Activated CD4-positive, alpha-beta T cell treated with anti-CD3 and anti-CD28 coated beads, Interleukin-2, Interleukin-4, amounts not matched to agents 100 ng/mL and 50 ng/mL, durations not matched to agents 16 hours and 8 hours (primary cell): ENCODE results near the gene EN1.

Experiments
- DNase-seq: peaks from one replicate; pipeline ENCODE4 v3.0.0-alpha.2; 2020; ENCODE audit warnings: low spot score

EN1 gene

GRCh38 chr2:118855451-118856279 is 8.2 kb upstream of the EN1 start:
- peak; percentile 82 for DNase-seq

- no peak for DNase-seq
Observed at GRCh38 chr2:118854507-118855345, 7.3 kb upstream of the EN1 start.

- DNase-seq, result no peak
Observed at GRCh38 chr2:118853651-118854291, 6.3 kb upstream of the EN1 start.

- DNase-seq, result no peak
Observed at GRCh38 chr2:118853129-118853640, 5.7 kb upstream of the EN1 start.

GRCh38 chr2:118852605-118853128 is 5.2 kb upstream of the EN1 start:
- no peak for DNase-seq

- DNase-seq, result no peak
Observed at GRCh38 chr2:118851650-118852049, 4.2 kb upstream of the EN1 start.

GRCh38 chr2:118850901-118851415 is 3.5 kb upstream of the EN1 start:
- DNase-seq, result no peak

- DNase-seq, result no peak
Observed at GRCh38 chr2:118850168-118850900, 2.9 kb upstream of the EN1 start.

GRCh38 chr2:118849226-118850167 is 2.0 kb upstream of the EN1 start:
- DNase-seq, result no peak

- no peak for DNase-seq
Observed at GRCh38 chr2:118848381-118849225, 1.2 kb upstream of the EN1 start.

GRCh38 chr2:118847762-118848172 is 319 bp upstream of the EN1 start:
- peak; percentile 16 for DNase-seq

- DNase-seq, result no peak
Observed at GRCh38 chr2:118846442-118846952, 951 bp downstream of the EN1 start.

GRCh38 chr2:118845522-118846441 is 1.7 kb downstream of the EN1 start:
- DNase-seq, result no peak

GRCh38 chr2:118845005-118845521 is 2.4 kb downstream of the EN1 start:
- no peak for DNase-seq

- DNase-seq, result no peak
Observed at GRCh38 chr2:118844261-118845004, 3.0 kb downstream of the EN1 start.

GRCh38 chr2:118843483-118844132 is 3.8 kb downstream of the EN1 start:
- no peak for DNase-seq
